Activated T-cell treated with anti-CD3 and anti-CD28 coated beads for 24 hours (primary cell): ENCODE data around the gene EFNA5.
"Not testable (repeated sequence)": the region's sequence is repeated elsewhere in the genome, so short reads cannot be mapped to it uniquely, and the experiment has no call there.

Experiments used
- DNase-seq: peaks from one replicate; pipeline ENCODE4 v3.0.0-alpha.2; 2020; ENCODE audit warnings: low read depth

Gene EFNA5

GRCh38 chr5:107365320-107366109, 305.2 kb downstream of the EFNA5 start:
- no peak for DNase-seq

GRCh38 chr5:107364443-107365319, 306.1 kb downstream of the EFNA5 start:
- no peak for DNase-seq

DNA sequence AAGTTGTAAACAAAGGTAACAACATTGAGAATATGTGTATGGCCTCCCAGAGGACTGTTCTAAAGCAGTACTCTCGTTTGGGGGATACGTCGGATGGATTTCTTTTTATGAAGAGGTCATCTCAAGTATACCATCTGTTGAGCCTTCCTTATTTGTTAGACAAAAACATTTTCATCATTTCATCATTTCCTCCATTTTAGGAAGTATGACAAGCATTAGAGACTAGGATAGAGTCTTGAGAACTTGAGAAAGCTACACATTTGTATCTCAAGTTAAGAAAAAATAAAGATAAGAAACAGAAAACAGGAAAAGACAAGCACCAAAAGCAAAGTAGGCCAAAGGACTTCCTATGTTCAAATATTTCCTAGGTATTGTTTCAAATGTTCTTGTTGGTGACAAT, 307.0 kb downstream of the EFNA5 start:
- DNase-seq: no peak

- no peak for DNase-seq
Observed at GRCh38 chr5:107361945-107362344, 308.8 kb downstream of the EFNA5 start.

GRCh38 chr5:107359916-107360234, 310.9 kb downstream of the EFNA5 start:
- DNase-seq: no peak

DNA sequence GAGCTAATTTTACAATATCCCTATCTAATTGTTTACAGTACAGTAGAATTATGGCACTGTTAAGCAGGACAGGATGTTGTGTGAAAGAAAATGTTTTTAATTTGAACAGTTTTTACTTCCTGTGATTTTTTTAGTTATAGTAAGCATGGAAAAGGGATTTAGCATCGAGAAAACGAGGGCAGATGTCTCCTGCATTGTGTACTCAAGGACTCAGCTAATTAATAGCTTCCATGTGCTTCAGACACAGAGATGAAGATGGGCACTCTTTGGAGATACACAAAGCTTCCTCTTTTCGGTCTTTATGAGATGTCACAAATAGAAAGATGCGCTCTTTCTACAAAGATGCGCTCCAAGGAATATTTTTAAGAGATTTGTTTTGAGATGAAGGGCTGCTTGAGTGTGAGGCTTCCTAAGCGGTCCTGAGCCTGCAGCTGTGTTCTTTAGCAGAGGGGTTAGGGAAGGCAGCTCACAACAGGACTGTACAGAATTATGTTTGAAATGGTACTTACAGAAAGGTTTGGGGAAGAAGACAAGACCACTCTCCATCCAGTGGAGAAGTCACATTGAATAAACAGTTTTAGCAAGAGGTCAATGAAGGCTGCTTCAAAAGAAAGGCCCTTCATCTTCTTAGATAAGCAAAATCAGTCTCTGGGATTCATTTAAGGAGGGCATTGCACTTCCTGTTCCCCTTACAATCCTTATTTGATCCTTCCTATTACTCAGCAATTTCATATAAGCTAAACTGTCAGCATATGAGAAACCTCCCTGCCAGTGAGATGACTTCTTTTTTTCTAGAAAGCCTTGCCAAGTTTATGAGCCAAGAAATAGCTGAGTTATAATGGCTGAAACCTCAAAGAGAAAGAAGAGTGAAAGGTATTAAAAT, 311.5 kb downstream of the EFNA5 start:
- no peak for DNase-seq

DNA sequence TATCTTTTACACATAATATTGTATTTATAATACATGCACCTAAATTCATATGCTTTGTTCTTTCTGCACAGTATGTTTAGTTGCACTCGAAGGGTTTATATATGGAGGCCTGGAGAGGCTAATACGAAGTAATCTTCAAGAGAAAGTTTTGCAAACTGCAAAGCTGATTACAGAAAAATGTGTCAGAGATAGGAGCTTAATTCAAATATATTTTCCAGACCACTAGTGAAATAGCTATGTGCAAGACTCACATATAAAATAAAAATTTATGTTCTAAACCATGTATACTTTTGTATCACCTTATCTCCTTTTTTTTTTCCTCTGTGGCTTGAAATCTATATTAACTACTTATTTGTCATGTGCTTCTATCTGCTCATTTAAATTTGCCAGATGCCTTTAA, 313.8 kb downstream of the EFNA5 start:
- DNase-seq: no peak

- DNase-seq: no peak
Observed at GRCh38 chr5:107352576-107352975, 318.2 kb downstream of the EFNA5 start.

GRCh38 chr5:107346580-107346979, 324.2 kb downstream of the EFNA5 start:
- not testable (repeated sequence) for DNase-seq

DNA sequence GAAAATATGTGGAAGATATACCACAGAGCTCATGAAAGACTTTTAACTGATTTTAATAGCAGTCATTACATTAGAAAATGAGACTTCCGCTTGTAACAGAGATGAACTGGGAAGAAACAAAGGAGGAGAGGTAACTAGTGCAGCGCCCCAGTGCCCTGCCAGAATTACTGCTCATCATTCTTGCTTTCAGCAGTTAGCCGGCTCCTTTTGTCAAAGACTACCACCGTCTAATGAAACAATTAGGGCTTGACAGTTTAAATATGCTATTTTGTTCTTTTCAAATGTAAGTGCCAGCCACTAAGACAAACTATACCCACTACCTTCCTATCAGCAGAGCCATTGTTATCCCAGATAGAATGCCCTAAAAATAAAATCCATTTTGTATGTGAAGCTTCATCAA, 328.4 kb downstream of the EFNA5 start:
- DNase-seq: no peak

DNA sequence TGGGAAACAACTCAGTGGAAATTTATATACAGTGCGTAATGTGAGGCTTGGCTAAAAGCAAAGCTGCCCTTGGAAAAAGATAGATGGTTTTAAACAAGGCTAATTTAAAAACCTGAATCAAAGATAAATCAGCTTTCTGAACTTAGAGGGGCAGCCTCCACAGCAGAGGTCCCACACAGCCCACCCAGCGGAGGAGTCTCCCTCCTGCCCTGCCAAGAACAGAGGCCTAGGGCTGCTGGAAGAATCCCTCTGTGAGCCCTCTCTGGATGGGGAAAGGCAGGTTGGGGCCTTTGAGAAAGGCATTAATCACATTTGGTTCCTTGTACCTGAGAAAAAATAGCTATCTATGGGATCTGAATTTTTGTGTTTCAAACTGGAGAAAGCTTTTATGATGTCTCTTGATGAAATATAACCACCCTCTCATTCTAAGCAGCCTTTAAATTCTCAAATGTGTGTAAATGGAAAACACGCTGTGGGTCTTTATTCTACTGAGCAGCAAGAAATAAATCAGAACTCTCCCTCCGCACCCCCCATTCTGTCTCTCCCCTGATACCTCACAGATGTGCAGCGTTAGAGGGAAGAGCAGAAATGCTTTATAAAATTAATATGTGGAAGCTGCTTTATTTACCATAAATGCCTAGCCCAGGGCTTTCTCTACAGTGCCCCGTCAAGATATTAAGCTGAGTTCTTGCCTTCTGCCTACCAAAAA, 329.2 kb downstream of the EFNA5 start:
- no peak for DNase-seq

DNA sequence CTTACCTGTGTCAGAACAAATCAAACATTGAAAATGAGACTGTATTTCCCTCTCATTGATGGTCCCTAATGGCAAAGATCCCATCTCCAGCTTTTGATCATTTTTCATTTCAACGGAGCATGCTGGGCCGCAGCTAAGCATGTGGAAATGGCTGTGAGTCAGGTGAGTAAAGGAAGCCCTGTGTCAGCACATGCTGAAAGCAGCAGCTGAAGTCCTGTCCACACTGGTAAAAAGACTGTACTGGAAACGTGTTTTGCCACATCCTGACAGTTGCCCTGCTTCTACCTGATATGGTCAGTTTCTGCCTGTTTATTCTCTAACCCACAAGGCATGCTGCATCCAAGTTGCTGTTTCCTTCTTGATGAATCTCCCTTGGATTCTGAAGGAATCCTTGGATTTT, 330.1 kb downstream of the EFNA5 start:
- no peak for DNase-seq

DNA sequence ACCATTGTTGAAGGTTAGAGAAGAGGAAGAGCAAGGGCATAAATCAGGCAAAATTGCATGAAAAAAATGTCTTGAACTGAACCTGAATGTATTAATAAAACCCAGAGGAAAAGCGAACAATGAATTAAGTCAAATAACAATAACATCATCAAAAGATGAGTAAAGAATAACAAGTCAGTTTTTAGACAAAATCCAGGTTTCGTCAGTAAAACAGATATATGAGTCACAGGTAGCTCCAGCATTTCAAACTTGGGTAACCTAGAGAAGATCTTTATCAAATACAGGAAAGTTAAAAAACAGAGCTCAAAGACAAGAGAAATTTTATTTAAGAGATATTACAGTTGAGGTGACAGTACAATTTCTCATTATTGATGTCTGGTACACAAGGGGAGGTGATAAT, 332.4 kb downstream of the EFNA5 start:
- DNase-seq: no peak

DNA sequence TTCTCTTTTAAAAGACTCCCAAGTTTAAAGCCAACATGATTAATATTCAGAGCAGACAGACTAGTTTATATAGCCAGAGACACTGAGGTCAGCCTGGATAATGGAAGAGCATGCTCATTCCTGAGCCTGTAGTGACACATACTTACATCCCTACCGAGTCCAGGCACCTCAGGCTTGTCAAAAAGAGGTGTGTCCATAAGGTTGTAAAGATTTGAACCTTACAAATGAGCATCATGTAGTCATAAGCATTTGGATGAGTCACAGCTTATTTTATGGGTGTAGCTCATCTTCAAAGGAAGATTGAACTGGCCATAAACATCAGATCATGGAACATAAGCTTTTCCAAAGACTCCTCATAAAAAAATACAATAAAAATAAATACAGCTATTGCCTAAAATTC, 333.5 kb downstream of the EFNA5 start:
- DNase-seq: no peak

DNA sequence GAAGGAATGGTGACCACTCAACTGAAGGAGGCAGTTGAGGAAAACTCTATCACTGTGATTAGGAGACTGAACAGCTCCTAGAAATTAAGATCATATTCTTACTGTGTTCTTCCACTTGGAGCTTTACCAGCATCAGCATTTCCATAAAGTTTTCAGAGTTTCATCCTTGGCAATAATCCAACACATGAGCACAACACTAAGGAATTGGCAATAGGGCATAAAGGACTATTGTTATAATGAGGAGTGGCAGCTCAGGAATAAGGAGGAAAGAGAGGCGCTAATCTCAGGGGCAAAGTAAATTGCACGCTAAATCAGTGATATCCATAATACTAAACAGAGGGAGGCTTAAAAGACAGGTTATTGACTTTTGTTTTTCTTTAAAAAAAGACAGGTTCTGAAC, 338.9 kb downstream of the EFNA5 start:
- DNase-seq: no peak

GRCh38 chr5:107331312-107331711, 339.4 kb downstream of the EFNA5 start:
- no peak for DNase-seq

- no peak for DNase-seq
Observed at GRCh38 chr5:107330903-107331302, 339.8 kb downstream of the EFNA5 start.

DNA sequence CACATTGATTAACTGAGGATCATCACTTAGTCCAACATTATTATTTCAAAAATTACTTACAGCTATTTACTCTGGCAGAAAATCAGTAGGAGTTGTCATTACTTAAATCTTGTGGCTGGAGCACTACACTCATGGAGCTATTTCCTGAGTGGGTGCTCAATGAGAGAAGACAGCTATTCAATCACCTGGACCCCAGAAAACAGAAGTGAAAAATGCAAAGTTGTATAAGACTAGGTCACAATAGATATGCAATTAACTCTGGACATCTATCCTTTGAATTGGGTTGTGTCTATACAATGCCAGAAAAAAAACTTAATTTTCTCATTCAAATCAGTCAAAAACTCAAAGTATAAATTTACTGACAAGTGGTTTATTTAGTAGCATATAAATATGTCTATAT, 340.9 kb downstream of the EFNA5 start:
- DNase-seq: no peak
